Activated naive CD4-positive, alpha-beta T cell treated with anti-CD3 and anti-CD28 coated beads, Interleukin-2, amount 50 U/mL, for 72 hours (primary cell): ENCODE measurements around the gene RFTN1. TPM values are rescaled to one million over a fixed set of nuclear protein-coding genes. Genes with fewer than 3 reads are reported as not detected.
A peak's percentile ranks its signal among the peaks of the same experiment; 100 is the strongest.

Source experiments
- ATAC-seq, 2 donors: fragments of 150-1000 bp; cut with Tn5 transposase; 2 replicates each; pipeline ENCODE4 v1.10.0; 2021; ENCODE audit warnings: mild to moderate bottlenecking in 2 of 2, moderate library complexity in 2 of 2
- DNase-seq, 2 donors: peaks; one replicate each; pipeline ENCODE4 v3.0.0; 2021 to 2022; ENCODE audit warnings: low spot score in 2 of 2
- H3K27ac Mint-ChIP-seq, 2 donors: one replicate each; pipeline ENCODE4 v1.8.0; 2022; ENCODE audit warnings: mild to moderate bottlenecking in 2 of 2, mixed read lengths in 2 of 2
- H3K36me3 Mint-ChIP-seq, 2 donors: one replicate each; pipeline ENCODE4 v1.8.0; 2022; ENCODE audit warnings: mixed read lengths in 2 of 2
- H3K9me3 Mint-ChIP-seq, 2 donors: one replicate each; pipeline ENCODE4 v1.8.0; 2022; ENCODE audit warnings: mixed read lengths in 2 of 2
- total RNA-seq, 2 donors: library from RNA; stranded (reverse); gene quantifications; one replicate each; pipeline ENCODE4 v1.2.3, GENCODE V29; 2022

The RFTN1 gene
- total RNA-seq, 2 donors from 2014 or later: 94.3 to 111 TPM

DNA sequence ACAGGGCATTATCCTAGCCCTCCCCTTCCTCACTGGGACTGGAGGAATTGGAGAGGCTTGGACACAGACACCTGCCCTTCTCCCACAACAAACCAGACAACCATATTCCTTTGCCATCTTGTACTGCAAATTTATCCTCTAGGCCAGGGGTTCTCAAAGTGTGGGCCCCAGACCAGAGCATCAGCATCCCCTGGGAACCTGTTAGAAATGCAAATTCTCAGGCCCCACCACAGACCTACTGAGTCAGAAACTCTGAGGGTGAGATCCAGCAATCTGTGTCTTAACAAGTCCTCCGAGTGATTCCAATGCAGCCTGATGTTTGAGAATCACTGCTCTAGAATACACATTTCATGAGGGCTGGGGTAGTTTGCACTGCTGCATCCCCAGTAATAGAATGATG lies 133.1 kb downstream of the RFTN1 start:
- ATAC-seq: no peak
- Mint-ChIP-seq H3K27ac (peak overlapping the region; percentile 98), H3K9me3 (peaks cover 8 to 15% of the 10 kb centered on the region in 2 donors), H3K36me3 (peaks cover 51 to 86% of the 10 kb centered on the region in 2 donors)
- no peak for DNase-seq

DNA sequence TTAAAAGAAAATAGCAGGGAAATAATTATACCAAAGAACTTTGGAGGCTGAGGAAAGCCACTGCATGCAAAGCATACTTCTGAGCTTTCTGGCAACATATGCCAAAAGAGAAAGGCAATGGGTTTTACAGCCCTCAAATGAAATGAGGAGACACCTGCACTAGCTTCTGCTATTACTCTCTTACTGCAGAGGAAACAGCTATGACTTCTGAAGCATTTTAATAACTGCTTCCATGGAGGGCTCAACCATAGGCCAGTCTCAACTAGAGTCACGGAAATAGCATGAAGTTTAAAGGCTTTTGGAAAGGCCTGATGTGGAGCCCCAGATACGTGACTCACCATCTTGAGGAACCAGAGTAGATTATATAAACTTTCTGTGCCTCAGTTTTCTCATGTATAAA lies 133.7 kb downstream of the RFTN1 start:
- Mint-ChIP-seq H3K9me3 (peaks cover 8 to 15% of the 10 kb centered on the region in 2 donors), H3K27ac (peak overlapping the region; percentile 98), H3K36me3 (peaks cover 57 to 86% of the 10 kb centered on the region in 2 donors)
- ATAC-seq (peak; percentile 46 to 68), DNase-seq (no peak)

DNA sequence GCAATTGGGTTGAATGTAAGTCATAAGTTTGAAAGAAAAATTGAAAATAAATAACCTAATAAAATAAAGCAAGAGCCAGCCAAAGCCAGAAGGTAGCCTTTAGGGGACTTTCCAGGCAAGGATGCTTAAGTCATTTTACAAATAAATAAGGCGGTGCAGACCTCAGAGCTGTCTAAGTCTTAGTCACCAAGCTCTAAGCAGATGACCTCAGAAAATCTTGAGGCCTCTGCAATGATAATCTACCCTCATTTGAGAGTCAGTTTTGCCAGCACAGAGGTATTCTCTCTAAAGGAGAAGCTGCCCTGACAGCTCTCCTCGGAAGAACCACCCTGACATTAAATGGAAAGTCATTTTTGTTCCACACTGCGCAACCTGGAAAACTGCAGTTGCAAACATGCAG lies 134.6 kb downstream of the RFTN1 start:
- DNase-seq: no peak
- H3K36me3 Mint-ChIP-seq: peaks cover 58 to 94% of the 10 kb centered on the region in 2 donors
- ATAC-seq: peak; percentile 65 to 70
- peak overlapping the region; percentile 98 for H3K27ac Mint-ChIP-seq
- peaks cover 8 to 15% of the 10 kb centered on the region in 2 donors for H3K9me3 Mint-ChIP-seq

DNA sequence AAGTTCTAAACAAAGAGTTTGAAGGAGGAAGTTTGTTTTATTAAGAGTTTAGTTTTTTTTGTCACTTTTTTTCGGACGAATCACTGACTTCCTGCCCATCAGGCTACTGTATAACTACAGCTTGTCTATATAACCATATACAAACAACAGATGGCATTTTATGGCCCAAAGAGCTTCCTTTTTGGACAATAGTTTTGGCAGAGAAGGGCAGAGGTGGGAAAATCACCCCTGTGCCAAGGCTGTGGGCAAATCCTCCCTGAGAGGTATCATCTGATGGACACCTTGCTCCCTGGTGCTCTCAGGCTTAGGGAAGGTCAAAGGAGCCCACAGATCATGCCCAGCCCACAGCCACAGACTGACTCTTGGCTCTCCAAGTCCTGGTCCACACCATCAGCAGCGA lies 135.1 kb downstream of the RFTN1 start:
- ATAC-seq (peak in 1 of 2 donors; percentile 5), DNase-seq (no peak)
- Mint-ChIP-seq H3K27ac (peak overlapping the region; percentile 98), H3K36me3 (peaks cover 63 to 96% of the 10 kb centered on the region in 2 donors), H3K9me3 (peaks cover 8 to 18% of the 10 kb centered on the region in 2 donors)

DNA sequence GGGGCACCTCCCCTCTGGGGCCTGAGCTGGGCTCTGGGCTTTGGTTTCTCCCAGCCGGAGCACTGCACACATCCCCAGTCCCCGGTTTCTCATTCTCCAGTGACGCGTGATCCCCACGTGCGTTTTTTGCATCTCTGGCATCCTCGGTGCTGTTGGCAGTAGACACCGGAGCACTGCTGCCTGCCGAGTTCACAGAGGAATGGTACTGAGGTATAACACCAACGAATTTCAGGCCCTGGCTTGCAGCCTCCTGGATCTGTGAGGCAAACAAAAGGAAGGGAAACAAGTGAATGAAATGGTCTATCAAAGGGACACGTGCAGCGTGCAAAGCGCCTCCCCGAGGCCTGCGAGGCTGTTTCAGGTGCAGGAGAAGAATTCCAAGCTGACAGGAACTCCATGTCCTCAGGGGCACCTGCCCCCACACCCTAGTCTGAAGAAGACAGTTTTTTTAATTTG lies 135.6 kb downstream of the RFTN1 start:
- Mint-ChIP-seq H3K9me3 (peaks cover 8 to 20% of the 10 kb centered on the region in 2 donors), H3K27ac (peak overlapping the region; percentile 98), H3K36me3 (peaks cover 66 to 96% of the 10 kb centered on the region in 2 donors)
- DNase-seq: no peak
- no peak for ATAC-seq

DNA sequence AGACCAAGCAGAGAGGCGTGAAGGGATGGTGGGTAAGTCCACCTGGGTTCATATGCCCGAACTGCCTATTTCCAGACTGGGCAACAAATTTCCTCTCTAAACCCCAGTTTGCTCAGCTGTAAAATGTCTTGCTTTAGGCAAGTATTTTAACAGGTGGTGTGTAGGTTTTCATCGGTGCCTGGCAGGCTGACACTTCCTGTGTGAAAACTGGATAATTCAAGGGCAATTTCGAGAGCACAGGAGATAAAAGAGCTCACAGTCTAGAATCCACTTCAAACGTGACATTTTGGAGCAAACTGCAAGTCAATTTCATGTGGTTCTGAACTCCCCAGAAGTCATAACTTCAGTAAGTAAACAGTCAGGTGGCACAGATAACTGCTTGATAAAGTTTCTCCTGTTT lies 136.3 kb downstream of the RFTN1 start:
- Mint-ChIP-seq H3K36me3 (peaks cover 66 to 96% of the 10 kb centered on the region in 2 donors), H3K27ac (peak overlapping the region; percentile 98), H3K9me3 (peaks cover 2 to 13% of the 10 kb centered on the region in 2 donors)
- DNase-seq (no peak), ATAC-seq (peak; percentile 43 to 52)

DNA sequence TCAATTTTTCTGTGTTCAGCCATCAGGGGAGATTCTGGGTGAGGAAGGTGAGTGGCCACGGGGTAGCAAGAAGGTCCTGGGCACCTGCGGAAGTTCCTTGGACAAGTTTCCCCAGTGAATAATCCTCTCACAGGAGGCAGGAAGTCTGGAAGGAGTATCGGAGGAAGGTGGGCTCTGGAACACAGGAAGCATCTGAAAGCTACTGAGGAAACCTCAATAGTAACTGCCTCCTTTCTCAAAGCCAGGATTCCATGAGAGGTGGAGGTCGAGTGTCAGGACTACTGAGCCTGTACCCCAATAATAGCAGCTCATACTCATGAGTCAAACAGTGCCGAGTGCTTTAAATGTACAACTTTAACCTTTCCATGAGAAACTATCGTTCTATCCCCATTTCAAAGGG lies 137.6 kb downstream of the RFTN1 start:
- Mint-ChIP-seq H3K27ac (peak overlapping the region; percentile 93 to 98), H3K36me3 (peaks cover 67 to 92% of the 10 kb centered on the region in 2 donors), H3K9me3 (peaks cover 2 to 13% of the 10 kb centered on the region in 2 donors)
- no peak for ATAC-seq
- no peak for DNase-seq

DNA sequence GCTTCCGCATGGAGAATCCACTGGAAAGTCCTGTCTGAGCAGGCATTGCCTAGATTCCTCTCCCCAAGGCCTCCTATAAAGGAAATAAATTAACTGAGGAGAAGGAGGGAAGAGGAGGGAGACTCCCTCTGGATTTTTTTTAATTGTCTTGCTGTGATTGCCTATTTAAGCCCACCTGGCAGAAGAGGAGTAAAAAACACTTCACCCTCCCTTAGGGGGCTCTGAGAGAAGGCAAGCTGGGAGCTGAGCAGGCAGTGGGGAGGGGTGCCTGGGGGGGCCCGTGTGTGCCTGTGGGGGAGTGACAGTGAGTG lies 138.6 kb downstream of the RFTN1 start:
- H3K9me3 Mint-ChIP-seq: peaks cover 2 to 13% of the 10 kb centered on the region in 2 donors
- ATAC-seq (no peak), DNase-seq (no peak)
- H3K36me3 Mint-ChIP-seq: peaks cover 71 to 93% of the 10 kb centered on the region in 2 donors
- peak overlapping the region; percentile 91 to 93 for H3K27ac Mint-ChIP-seq

DNA sequence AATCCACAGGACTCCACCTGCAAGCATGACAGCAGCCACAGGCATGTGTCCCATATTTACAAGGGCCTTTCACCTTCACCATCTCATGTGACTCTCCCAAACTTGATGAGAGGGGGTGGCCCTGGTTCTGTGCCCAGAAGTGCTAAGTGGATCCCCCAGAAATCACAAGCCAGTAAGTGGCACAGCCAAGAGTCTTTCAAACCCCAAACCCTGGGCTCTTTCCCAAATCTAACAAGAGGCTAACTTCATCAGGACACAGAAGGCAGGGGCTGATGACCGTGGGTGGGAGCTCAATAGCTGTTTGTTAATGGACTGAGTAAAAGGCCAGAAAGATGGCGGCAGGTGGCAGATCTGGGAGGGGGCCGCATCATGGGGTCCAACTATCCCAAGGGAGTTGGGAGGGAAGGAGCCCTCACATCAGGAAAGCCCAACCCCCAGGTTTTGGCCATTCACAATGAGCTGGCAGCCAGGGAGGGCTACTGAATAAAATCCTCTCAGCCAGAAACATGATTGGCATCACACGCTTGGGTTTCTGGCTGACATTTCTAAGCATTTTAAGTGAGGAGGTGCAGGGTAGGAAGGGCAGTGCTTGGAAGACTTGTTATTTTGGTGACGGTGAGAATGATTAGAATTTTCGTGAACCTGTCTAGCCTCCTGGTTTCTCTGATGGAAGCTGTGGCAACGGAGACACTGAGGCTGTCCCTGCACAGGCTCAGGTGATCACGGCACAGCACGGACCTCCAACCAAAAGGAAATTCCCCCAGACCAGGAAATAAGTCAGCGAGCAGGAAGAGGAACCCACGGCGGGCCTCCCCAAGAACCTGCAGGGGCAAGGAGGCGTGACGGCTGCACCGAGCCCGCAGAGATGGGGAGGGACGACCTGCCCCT lies 139.2 kb downstream of the RFTN1 start:
- DNase-seq: peak in 1 of 2 donors; percentile 79
- H3K27ac Mint-ChIP-seq: peak overlapping the region; percentile 91 to 93
- peak in 1 of 2 donors; percentile 59 for ATAC-seq

DNA sequence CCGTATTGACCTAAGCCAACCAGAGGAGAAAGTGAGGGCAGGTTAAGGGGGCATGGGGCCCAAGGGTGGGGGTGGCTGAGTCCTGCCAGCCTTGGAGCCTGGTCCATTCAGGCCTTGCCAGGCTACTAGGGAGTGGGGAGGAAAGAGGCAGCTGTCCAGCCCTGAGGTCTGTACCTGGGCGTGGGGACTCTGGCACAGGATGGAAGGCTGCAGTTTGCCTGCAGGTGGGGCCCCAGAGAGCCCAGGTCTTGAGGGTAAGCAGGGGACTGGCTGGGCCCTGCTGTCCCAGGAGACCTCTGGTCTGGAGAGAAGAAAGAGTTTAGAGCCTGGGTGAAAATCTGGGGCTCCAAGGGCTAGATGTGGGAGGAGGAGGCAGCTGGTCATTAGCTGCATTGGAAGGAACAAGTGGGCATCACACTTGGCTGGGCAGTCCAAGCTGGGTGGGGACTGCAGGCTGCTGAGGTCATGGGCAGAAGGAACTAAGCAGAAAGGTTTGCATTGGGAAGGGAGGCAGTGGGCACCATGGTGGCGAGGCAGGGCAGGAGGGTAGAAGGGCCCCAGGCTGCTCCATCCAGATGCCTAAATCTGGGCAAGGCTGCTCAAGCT lies 140.1 kb downstream of the RFTN1 start:
- ATAC-seq (no peak), DNase-seq (no peak)
- Mint-ChIP-seq H3K27ac (peak overlapping the region; percentile 91), H3K36me3 (peaks cover 77 to 92% of the 10 kb centered on the region in 2 donors), H3K9me3 (peaks cover 0 to 9% of the 10 kb centered on the region in 2 donors)

More for the DNA sequence above, 139.2 kb downstream of the RFTN1 start:
- Mint-ChIP-seq H3K9me3 (peaks cover 2 to 13% of the 10 kb centered on the region in 2 donors), H3K36me3 (peaks cover 77 to 94% of the 10 kb centered on the region in 2 donors)

DNA sequence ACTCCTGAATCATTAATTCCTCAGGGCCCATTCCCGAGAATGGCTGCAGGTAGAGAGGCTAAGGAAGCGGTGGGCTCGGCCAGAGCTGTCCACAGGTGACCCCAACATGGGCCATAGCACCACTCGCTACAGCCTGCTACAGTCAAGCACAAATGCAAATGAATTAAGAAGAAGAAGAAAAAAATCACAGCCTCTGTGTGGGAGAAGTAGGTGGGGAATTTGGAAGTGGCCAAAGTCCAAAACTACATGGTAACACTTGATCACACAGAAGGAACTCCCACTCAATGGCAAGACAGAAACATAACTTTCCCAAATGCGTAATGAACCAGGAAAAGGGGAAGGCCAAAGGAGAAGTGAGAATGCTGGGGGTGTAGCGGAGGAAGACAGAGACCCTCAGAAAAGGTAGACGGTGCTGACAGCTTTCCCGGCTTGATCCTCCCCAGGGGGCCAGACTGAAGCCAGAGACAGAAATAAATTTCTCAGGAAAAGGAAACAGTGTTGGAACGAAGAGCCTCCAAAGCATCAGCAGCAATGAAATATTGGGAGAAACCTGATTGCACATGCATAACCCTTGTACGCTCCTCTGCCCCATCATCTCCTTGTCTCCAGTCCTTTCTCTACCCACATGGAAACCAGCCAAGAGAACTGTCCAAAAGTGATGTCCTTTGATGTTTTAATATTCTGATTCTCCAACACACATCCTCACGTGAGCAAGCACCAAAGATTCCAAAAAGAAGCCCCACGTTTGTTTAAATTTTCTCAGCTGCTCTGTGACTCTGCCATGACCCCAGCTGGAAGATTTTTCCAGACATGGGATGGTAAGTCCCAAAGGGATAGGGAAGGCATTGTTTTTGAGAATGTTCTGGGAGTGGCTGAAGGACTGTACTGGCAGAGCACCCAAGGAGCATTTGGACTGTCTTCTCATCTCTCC lies 140.9 kb downstream of the RFTN1 start:
- Mint-ChIP-seq H3K36me3 (peaks cover 69 to 86% of the 10 kb centered on the region in 2 donors), H3K9me3 (peaks cover 0 to 5% of the 10 kb centered on the region in 2 donors), H3K27ac (peak overlapping the region; percentile 91)
- no peak for ATAC-seq
- no peak for DNase-seq

DNA sequence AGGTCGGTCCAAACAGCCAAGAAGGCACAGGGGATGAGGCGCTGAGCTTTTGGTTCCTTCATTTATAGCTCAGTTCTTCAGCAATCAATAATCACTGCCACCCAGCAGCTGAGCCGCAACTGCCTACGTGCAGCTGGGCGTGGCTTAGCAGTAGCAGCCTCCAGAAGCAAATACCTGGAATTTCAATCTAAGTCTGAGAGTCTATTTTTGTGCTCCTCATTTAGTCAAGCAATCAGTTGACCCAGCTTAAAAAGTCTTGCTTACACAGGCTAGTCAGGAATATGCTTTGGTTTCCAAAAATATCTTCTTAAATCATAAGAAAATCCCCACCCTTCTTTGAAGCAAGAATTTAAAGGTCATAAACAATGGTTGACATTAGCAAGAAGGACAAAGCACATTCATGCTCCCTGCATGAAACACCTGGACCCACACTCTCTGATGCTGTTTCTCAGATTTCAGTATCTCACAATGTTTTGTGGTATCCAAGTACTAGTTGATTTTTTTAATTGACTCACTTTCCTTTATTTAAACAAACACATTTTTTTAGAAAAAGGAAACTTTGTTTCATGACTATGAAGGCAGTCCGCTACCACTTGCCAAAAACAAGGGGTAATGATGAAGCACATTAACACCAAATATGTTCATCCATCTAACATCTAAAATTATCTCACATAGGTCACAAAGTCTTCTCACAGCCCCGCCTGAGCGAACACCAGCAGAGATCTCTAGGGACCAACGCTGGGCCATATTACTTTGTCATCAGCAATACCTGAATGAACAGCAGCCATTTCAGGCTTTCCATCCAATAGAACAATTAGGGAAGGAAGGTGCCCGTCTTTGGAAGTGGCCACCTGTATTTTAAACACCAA lies 142.4 kb downstream of the RFTN1 start:
- Mint-ChIP-seq H3K36me3 (peaks cover 62 to 78% of the 10 kb centered on the region in 2 donors), H3K27ac (peak overlapping the region; percentile 91), H3K9me3 (peaks cover 0 to 5% of the 10 kb centered on the region in 2 donors)
- ATAC-seq: peak; percentile 48 to 78
- DNase-seq: no peak

DNA sequence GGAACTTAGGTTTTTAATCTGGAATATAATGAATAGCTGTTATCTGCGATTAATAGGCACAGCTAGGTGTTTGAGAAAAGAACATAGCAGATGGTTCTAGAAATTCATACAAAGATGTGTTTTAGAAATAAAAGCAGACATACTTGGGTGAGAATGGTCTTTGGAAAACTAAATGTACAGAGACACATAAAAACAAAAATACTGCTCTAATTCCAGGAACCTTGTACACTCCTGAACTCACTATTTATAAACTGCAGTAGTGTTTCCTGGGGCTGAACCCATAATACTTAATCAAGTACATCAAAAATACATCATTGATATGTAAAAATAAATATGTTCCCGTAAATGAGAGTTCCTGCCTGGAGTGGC lies 143.0 kb downstream of the RFTN1 start:
- ATAC-seq (no peak), DNase-seq (no peak)
- peaks cover 56 to 77% of the 10 kb centered on the region in 2 donors for H3K36me3 Mint-ChIP-seq
- H3K27ac Mint-ChIP-seq: peak overlapping the region; percentile 91
- H3K9me3 Mint-ChIP-seq: peaks cover 0 to 5% of the 10 kb centered on the region in 2 donors

DNA sequence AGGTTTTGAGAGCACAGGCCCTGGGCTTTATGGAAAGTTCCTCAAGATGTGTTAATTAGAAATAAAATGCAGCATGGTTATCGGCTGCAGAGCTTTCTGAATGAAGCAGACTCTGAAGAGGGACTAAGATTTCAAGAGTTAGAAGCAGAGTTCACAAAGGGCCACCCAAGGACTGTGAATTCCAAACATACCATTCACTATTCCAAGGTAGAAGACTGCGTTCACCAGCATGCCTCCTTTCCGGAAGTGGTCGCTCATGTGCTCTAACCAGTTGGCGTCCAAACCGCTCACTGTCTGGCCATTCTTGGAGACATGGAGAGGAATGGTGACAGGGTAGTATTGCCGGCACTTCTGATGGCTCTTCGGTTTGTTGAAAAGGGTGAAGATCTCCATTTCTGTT lies 143.6 kb downstream of the RFTN1 start:
- Mint-ChIP-seq H3K36me3 (peaks cover 50 to 75% of the 10 kb centered on the region in 2 donors), H3K9me3 (peaks cover 0 to 5% of the 10 kb centered on the region in 2 donors), H3K27ac (peak overlapping the region; percentile 91)
- DNase-seq: no peak
- no peak for ATAC-seq

DNA sequence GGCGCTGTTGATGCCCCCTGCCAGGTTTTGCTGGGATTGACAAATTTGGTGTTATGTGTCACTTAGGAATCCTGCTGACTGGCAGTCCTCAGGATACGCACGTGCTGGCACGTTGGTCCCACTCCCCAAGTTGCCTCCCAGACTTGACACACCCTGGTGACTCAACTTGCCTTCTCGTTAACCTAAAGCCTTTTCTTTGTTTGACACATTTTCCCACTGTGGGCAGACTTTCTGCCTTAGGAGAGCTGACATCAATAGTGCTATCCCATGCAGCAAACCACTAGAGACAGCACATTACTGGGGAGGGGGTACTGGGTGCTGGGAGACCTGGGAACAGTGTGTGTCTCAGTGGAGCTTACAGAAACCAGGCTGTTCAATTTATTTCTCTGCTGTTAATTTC lies 144.2 kb downstream of the RFTN1 start:
- H3K36me3 Mint-ChIP-seq: peaks cover 48 to 74% of the 10 kb centered on the region in 2 donors
- peak overlapping the region; percentile 91 for H3K27ac Mint-ChIP-seq
- peaks cover 0 to 5% of the 10 kb centered on the region in 2 donors for H3K9me3 Mint-ChIP-seq
- ATAC-seq (peak; percentile 48 to 73), DNase-seq (no peak)
